Measurements from ENCODE around the gene UST.

The UST gene

DNA sequence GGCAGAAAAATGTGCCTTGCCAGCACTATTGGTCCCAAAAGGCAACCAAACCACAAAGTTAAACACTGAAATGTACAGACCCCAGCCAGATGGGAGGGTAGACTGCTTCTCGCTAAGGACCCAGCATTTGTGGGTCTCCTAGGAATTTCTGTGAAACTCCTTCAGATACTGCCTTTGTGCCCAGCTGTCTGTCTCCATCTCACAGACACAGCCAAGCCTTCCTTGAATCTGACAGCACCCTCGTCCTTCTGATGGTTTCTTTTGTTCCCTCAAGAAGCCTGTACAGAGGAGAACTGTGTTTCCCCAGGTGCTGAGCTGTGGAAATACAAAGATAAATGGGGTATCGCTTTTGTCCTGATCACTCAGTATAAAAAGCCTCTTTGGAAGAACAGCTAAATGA lies 316.6 kb downstream of the UST start:
- DNase-seq (ENCODE audit: low read depth), result no peak
- TF ChIP-seq CTCF (IDR thresholded peaks at IDR 0.05; ENCODE audit: low read depth, low read length, missing control alignments), result no peak
- H3K4me3 ChIP-seq (ENCODE audit: low read depth, low read length), result no peak overlapping the region

GRCh38 chr6:149064001-149064659 lies 317.3 kb downstream of the UST start:
- no peak for DNase-seq (ENCODE audit: low read depth)
- no peak overlapping the region for H3K4me3 ChIP-seq (ENCODE audit: low read depth, low read length)
- TF ChIP-seq CTCF (IDR thresholded peaks at IDR 0.05; ENCODE audit: low read depth, low read length, missing control alignments), result no peak

DNA sequence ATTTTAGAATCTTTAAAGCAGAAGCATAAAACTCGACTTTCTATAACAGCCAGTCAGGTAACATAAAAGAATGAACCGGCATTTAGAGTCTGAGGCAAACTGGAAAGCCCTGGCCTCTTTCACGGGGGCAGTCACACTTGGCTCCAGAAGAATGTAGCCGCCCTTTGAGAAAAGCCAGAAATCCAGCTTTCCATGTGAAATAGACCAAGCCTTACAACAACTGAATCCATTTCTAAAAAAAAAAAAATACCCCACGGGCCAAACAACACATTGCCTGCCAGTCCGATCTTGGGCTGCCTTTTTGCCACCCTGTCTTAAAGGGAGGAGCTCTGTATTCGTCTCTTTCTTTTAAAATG lies 317.8 kb downstream of the UST start:
- TF ChIP-seq CTCF (IDR thresholded peaks at IDR 0.05; ENCODE audit: low read depth, low read length, missing control alignments), result no peak
- H3K4me3 ChIP-seq (ENCODE audit: low read depth, low read length), result no peak overlapping the region
- no peak for DNase-seq (ENCODE audit: low read depth)

GRCh38 chr6:149065121-149065520 lies 318.3 kb downstream of the UST start:
- no peak for TF ChIP-seq CTCF (IDR thresholded peaks at IDR 0.05; ENCODE audit: low read depth, low read length, missing control alignments)
- H3K4me3 ChIP-seq (ENCODE audit: low read depth, low read length), result no peak overlapping the region
- DNase-seq (ENCODE audit: low read depth), result no peak

- H3K4me3 ChIP-seq (ENCODE audit: low read depth, low read length), result no peak overlapping the region
- peak; percentile 95 for DNase-seq (ENCODE audit: low read depth)
- no peak for TF ChIP-seq CTCF (IDR thresholded peaks at IDR 0.05; ENCODE audit: low read depth, low read length, missing control alignments)
These were observed 319.1 kb downstream of the UST start for GRCh38 chr6:149065658-149066556.

- TF ChIP-seq CTCF (IDR thresholded peaks at IDR 0.05; ENCODE audit: low read depth, low read length, missing control alignments), result no peak
- no peak for DNase-seq (ENCODE audit: low read depth)
- no peak overlapping the region for H3K4me3 ChIP-seq (ENCODE audit: low read depth, low read length)
These were observed 325.2 kb downstream of the UST start for GRCh38 chr6:149071997-149072396.
